GM18507 (cell line): ENCODE data around the gene NRROS.
"Not testable (repeated sequence)": the region's sequence is repeated elsewhere in the genome, so short reads cannot be mapped to it uniquely, and the experiment has no call there.

Experiments
- DNase-seq: peaks from one replicate; pipeline ENCODE4 v3.0.0; 2011; ENCODE audit warnings: low read depth; ENCODE audit not compliant: insufficient read length; ENCODE audit errors: extremely low spot score
- FAIRE-seq: peaks from 2 replicates; lab custom pipeline; 2011; peaks lifted over from hg19 to GRCh38; lab: Jason Lieb, UNC

NRROS gene

GRCh38 chr3:196639483-196640296, at the start of gene NRROS:
TSS of gene NRROS (plus strand) at chr3:196639694. CDS start at chr3:196654540, 14,846 bp downstream.
- DNase-seq (no peak), FAIRE-seq (peak; percentile 83)

- FAIRE-seq (no peak), DNase-seq (no peak)
Measured at GRCh38 chr3:196590279-196590678, 49.2 kb upstream of the NRROS start.

GRCh38 chr3:196596355-196596754, 43.1 kb upstream of the NRROS start:
- FAIRE-seq (no peak), DNase-seq (no peak)

- DNase-seq, FAIRE-seq: not testable (repeated sequence)
Measured at GRCh38 chr3:196597971-196598733, 41.3 kb upstream of the NRROS start.

GRCh38 chr3:196599734-196600128, 39.8 kb upstream of the NRROS start:
- no peak for FAIRE-seq
- no peak for DNase-seq

- DNase-seq (no peak), FAIRE-seq (no peak)
Measured at GRCh38 chr3:196600359-196600758, 39.1 kb upstream of the NRROS start.

GRCh38 chr3:196602673-196603072, 36.8 kb upstream of the NRROS start:
- FAIRE-seq (no peak), DNase-seq (no peak)

GRCh38 chr3:196603683-196604082, 35.8 kb upstream of the NRROS start:
- DNase-seq (no peak), FAIRE-seq (no peak)

- FAIRE-seq: no peak
- no peak for DNase-seq
Measured at GRCh38 chr3:196604548-196604947, 34.9 kb upstream of the NRROS start.

GRCh38 chr3:196608693-196609092, 30.8 kb upstream of the NRROS start:
- no peak for DNase-seq
- FAIRE-seq: no peak

- FAIRE-seq: peak; percentile 95
Measured at GRCh38 chr3:196609343-196609775, 30.1 kb upstream of the NRROS start.

GRCh38 chr3:196609805-196610515, 29.5 kb upstream of the NRROS start:
- FAIRE-seq (no peak), DNase-seq (no peak)

More at GRCh38 chr3:196609343-196609775, 30.1 kb upstream of the NRROS start:
- peak; percentile 81 for DNase-seq

GRCh38 chr3:196611761-196612483, 27.6 kb upstream of the NRROS start:
- DNase-seq: no peak
- FAIRE-seq: no peak

- FAIRE-seq, DNase-seq: not testable (repeated sequence)
Measured at GRCh38 chr3:196615234-196615633, 24.3 kb upstream of the NRROS start.

- no peak for FAIRE-seq
- DNase-seq: no peak
Measured at GRCh38 chr3:196617256-196617655, 22.2 kb upstream of the NRROS start.

GRCh38 chr3:196619223-196619622, 20.3 kb upstream of the NRROS start:
- FAIRE-seq (no peak), DNase-seq (no peak)

- not testable (repeated sequence) for DNase-seq, FAIRE-seq
Measured at GRCh38 chr3:196619627-196620026, 19.9 kb upstream of the NRROS start.

- FAIRE-seq (peak; percentile 87), DNase-seq (no peak)
Measured at GRCh38 chr3:196620161-196620604, 19.3 kb upstream of the NRROS start.

GRCh38 chr3:196620684-196621083, 18.8 kb upstream of the NRROS start:
- no peak for DNase-seq
- FAIRE-seq: no peak
